ENCODE measurements around the gene MOAP1.
"Not testable (repeated sequence)": the region's sequence is repeated elsewhere in the genome, so short reads cannot be mapped to it uniquely, and the experiment has no call there.

The MOAP1 gene

GRCh38 chr14:93183596-93184317 is 940 bp downstream of the MOAP1 start:
- no peak for DNase-seq

- no peak for DNase-seq
Measured at GRCh38 chr14:93175492-93175891, 9.2 kb downstream of the MOAP1 start.

GRCh38 chr14:93174731-93175130 is 10.0 kb downstream of the MOAP1 start:
- DNase-seq = not testable (repeated sequence)

- DNase-seq = no peak
Measured at GRCh38 chr14:93173943-93174395, 10.7 kb downstream of the MOAP1 start.

- no peak for DNase-seq
Measured at GRCh38 chr14:93171376-93171775, 13.3 kb downstream of the MOAP1 start.

- not testable (repeated sequence) for DNase-seq
Measured at GRCh38 chr14:93170141-93170540, 14.6 kb downstream of the MOAP1 start.

- DNase-seq = not testable (repeated sequence)
Measured at GRCh38 chr14:93169619-93170018, 15.1 kb downstream of the MOAP1 start.

- DNase-seq = not testable (repeated sequence)
Measured at GRCh38 chr14:93168610-93169009, 16.1 kb downstream of the MOAP1 start.

- not testable (repeated sequence) for DNase-seq
Measured at GRCh38 chr14:93165271-93166265, 19.1 kb downstream of the MOAP1 start.

GRCh38 chr14:93163564-93163963 is 21.1 kb downstream of the MOAP1 start:
- DNase-seq = no peak

- DNase-seq = no peak
Measured at GRCh38 chr14:93161411-93161940, 23.2 kb downstream of the MOAP1 start.

- no peak for DNase-seq
Measured at GRCh38 chr14:93160353-93160801, 24.3 kb downstream of the MOAP1 start.

GRCh38 chr14:93159625-93160352 is 24.9 kb downstream of the MOAP1 start:
- not testable (repeated sequence) for DNase-seq

GRCh38 chr14:93158349-93158748 is 26.3 kb downstream of the MOAP1 start:
- DNase-seq = not testable (repeated sequence)

GRCh38 chr14:93156693-93157369 is 27.9 kb downstream of the MOAP1 start:
- DNase-seq = no peak

GRCh38 chr14:93155667-93156066 is 29.0 kb downstream of the MOAP1 start:
- DNase-seq = no peak

GRCh38 chr14:93153121-93153520 is 31.6 kb downstream of the MOAP1 start:
- no peak for DNase-seq

- DNase-seq = no peak
Measured at GRCh38 chr14:93150227-93151208, 34.2 kb downstream of the MOAP1 start.

- DNase-seq = no peak
Measured at GRCh38 chr14:93148979-93149378, 35.7 kb downstream of the MOAP1 start.

- DNase-seq = no peak
Measured at GRCh38 chr14:93146119-93146518, 38.6 kb downstream of the MOAP1 start.

Measured in SIG-M5 (cell line).